NOMO-1 (cell line): Measurements from ENCODE around the gene PARP14.
A peak's percentile ranks its signal among the peaks of the same experiment; 100 is the strongest.
"Not testable (repeated sequence)": the region's sequence is repeated elsewhere in the genome, so short reads cannot be mapped to it uniquely, and the experiment has no call there.

Experiments used
- DNase-seq, 2 experiments: peaks; one replicate each; lab custom pipeline; 2025; ENCODE audit not compliant: unreplicated experiment in 2 of 2; lab: John Stamatoyannopoulos, UW

Gene PARP14

GRCh38 chr3:122680475-122681283 lies at the start of gene PARP14:
Gene PARP14 (plus strand): TSS chr3:122680839. CDS start chr3:122680884, 45 bp downstream.
- peak; percentile 57 to 58 for DNase-seq

GRCh38 chr3:122635789-122636188 lies 44.9 kb upstream of the PARP14 start:
- no peak for DNase-seq

GRCh38 chr3:122636697-122637096 lies 43.9 kb upstream of the PARP14 start:
- no peak for DNase-seq

GRCh38 chr3:122640437-122640999 lies 40.1 kb upstream of the PARP14 start:
- no peak for DNase-seq

GRCh38 chr3:122642935-122643334 lies 37.7 kb upstream of the PARP14 start:
- no peak for DNase-seq

GRCh38 chr3:122646146-122646988 lies 34.3 kb upstream of the PARP14 start:
- no peak for DNase-seq

- DNase-seq: not testable (repeated sequence)
Observed at GRCh38 chr3:122651233-122651907, 29.3 kb upstream of the PARP14 start.

- not testable (repeated sequence) for DNase-seq
Observed at GRCh38 chr3:122651962-122652361, 28.7 kb upstream of the PARP14 start.

- not testable (repeated sequence) for DNase-seq
Observed at GRCh38 chr3:122658336-122658735, 22.3 kb upstream of the PARP14 start.

GRCh38 chr3:122660297-122660974 lies 20.2 kb upstream of the PARP14 start:
- no peak for DNase-seq

- DNase-seq: peak; percentile 73 to 89
Observed at GRCh38 chr3:122661633-122662032, 19.0 kb upstream of the PARP14 start.

GRCh38 chr3:122662505-122662904 lies 18.1 kb upstream of the PARP14 start:
- no peak for DNase-seq

GRCh38 chr3:122665226-122665786 lies 15.3 kb upstream of the PARP14 start:
- no peak for DNase-seq

GRCh38 chr3:122665881-122666280 lies 14.8 kb upstream of the PARP14 start:
- DNase-seq: no peak

- DNase-seq: peak; percentile 25 to 68
Observed at GRCh38 chr3:122668930-122669730, 11.5 kb upstream of the PARP14 start.

GRCh38 chr3:122671553-122671952 lies 9.1 kb upstream of the PARP14 start:
- DNase-seq: no peak

GRCh38 chr3:122674339-122674738 lies 6.3 kb upstream of the PARP14 start:
- DNase-seq: no peak

GRCh38 chr3:122676759-122677158 lies 3.9 kb upstream of the PARP14 start:
- DNase-seq: no peak

- no peak for DNase-seq
Observed at GRCh38 chr3:122677216-122677615, 3.4 kb upstream of the PARP14 start.
